ENCODE data around the gene TTC17. TPM values are rescaled to one million over a fixed set of nuclear protein-coding genes. Genes with fewer than 3 reads are reported as not detected.

Gene TTC17
- polyA plus RNA-seq, 1 donor (not counting 4 experiments of a cell fraction or from before 2014, with no cell fraction given) = 53.4 TPM

- Histone ChIP-seq H3K27ac (ENCODE audit: control insufficient read depth, insufficient read depth, low read length) (no peak overlapping the region), H3K9me1 (ENCODE audit: control insufficient read depth, extremely low read depth, insufficient read depth, low read length) (no peaks in the 10 kb centered on the region), H3K36me3 (ENCODE audit: control insufficient read depth in 2 of 2, extremely low read depth in 1 of 2, insufficient read depth in 2 of 2, low read length in 2 of 2) (peaks cover 11 to 12% of the 10 kb centered on the region in 2 experiments), H3K9ac (ENCODE audit: control insufficient read depth, extremely low read depth, insufficient read depth, low read length) (no peak overlapping the region), H3K4me2 (ENCODE audit: control insufficient read depth, extremely low read depth, insufficient read depth, low read depth, low read length) (no peak overlapping the region), H3K4me1 (ENCODE audit: control insufficient read depth, extremely low read depth, insufficient read depth, low read length) (no peaks in the 10 kb centered on the region), H4K20me1 (ENCODE audit: control insufficient read depth, extremely low read depth, insufficient read depth, low read length) (no peaks in the 10 kb centered on the region), H3K79me2 (ENCODE audit: control insufficient read depth, insufficient read depth, low read length) (no peaks in the 10 kb centered on the region), H3K9me3 (ENCODE audit: control insufficient read depth, low read depth, low read length) (no peaks in the 10 kb centered on the region), H3K4me3 (ENCODE audit: control insufficient read depth in 2 of 3, extremely low read depth in 1 of 3, insufficient read depth in 2 of 3, low read depth in 1 of 3, low read length in 3 of 3) (no peak overlapping the region), H2AFZ (ENCODE audit: control insufficient read depth, low read length) (no peak overlapping the region), H3K27me3 (ENCODE audit: control insufficient read depth, extremely low read depth, insufficient read depth, low read length) (no peaks in the 10 kb centered on the region)
- DNase-seq (ENCODE audit: low read depth, low spot score) = no peak
- TF ChIP-seq EZH2 (IDR thresholded peaks at IDR 0.05; ENCODE audit: low read length) (no peak), CTCF (optimal IDR thresholded peaks at IDR 0.05 in 1 of 3, IDR thresholded peaks at IDR 0.05 in 1 of 3, conservative IDR thresholded peaks at IDR 0.05 in 1 of 3; ENCODE audit: extremely low read depth in 1 of 3, insufficient read depth in 2 of 3, low read length in 3 of 3) (no peak)
- FAIRE-seq = no peak
- dilution Hi-C loops (cut with MboI; ENCODE audit: extremely low pct_ligation_motif_present, low sequenced_read_pairs) = no loop called here
Observed at GRCh38 chr11:43443811-43444210, 85.1 kb downstream of the TTC17 start.

GRCh38 chr11:43447151-43447550 is 88.4 kb downstream of the TTC17 start:
- Histone ChIP-seq H3K9ac (ENCODE audit: control insufficient read depth, extremely low read depth, insufficient read depth, low read length) (no peak overlapping the region), H3K9me3 (ENCODE audit: control insufficient read depth, low read depth, low read length) (no peaks in the 10 kb centered on the region), H3K27me3 (ENCODE audit: control insufficient read depth, extremely low read depth, insufficient read depth, low read length) (no peaks in the 10 kb centered on the region), H3K79me2 (ENCODE audit: control insufficient read depth, insufficient read depth, low read length) (no peaks in the 10 kb centered on the region), H3K9me1 (ENCODE audit: control insufficient read depth, extremely low read depth, insufficient read depth, low read length) (no peaks in the 10 kb centered on the region), H2AFZ (ENCODE audit: control insufficient read depth, low read length) (no peak overlapping the region), H4K20me1 (ENCODE audit: control insufficient read depth, extremely low read depth, insufficient read depth, low read length) (no peaks in the 10 kb centered on the region), H3K27ac (ENCODE audit: control insufficient read depth, insufficient read depth, low read length) (no peak overlapping the region), H3K4me2 (ENCODE audit: control insufficient read depth, extremely low read depth, insufficient read depth, low read depth, low read length) (no peak overlapping the region), H3K4me3 (ENCODE audit: control insufficient read depth in 2 of 3, extremely low read depth in 1 of 3, insufficient read depth in 2 of 3, low read depth in 1 of 3, low read length in 3 of 3) (no peak overlapping the region), H3K4me1 (ENCODE audit: control insufficient read depth, extremely low read depth, insufficient read depth, low read length) (no peaks in the 10 kb centered on the region), H3K36me3 (ENCODE audit: control insufficient read depth in 2 of 2, extremely low read depth in 1 of 2, insufficient read depth in 2 of 2, low read length in 2 of 2) (peaks cover 16 to 23% of the 10 kb centered on the region in 2 experiments)
- DNase-seq (ENCODE audit: low read depth, low spot score) (no peak), FAIRE-seq (no peak)
- dilution Hi-C loops (cut with MboI; ENCODE audit: extremely low pct_ligation_motif_present, low sequenced_read_pairs) = no loop called here
- no peak for TF ChIP-seq EZH2 (IDR thresholded peaks at IDR 0.05; ENCODE audit: low read length)
- no peak for TF ChIP-seq CTCF (optimal IDR thresholded peaks at IDR 0.05 in 1 of 3, IDR thresholded peaks at IDR 0.05 in 1 of 3, conservative IDR thresholded peaks at IDR 0.05 in 1 of 3; ENCODE audit: extremely low read depth in 1 of 3, insufficient read depth in 2 of 3, low read length in 3 of 3)
